Ovary (tissue), 9 donors: ENCODE data around the gene AP3B1. TPM values are rescaled to one million over a fixed set of nuclear protein-coding genes. Genes with fewer than 3 reads are reported as not detected.

Experiments used
- DNase-seq, 5 donors: peaks; one replicate each; pipeline ENCODE4 v3.0.0-alpha.2; 2019 to 2020
- H3K27ac ChIP-seq, 2 donors: fragments of 200-600 bp; one replicate each; pipeline versions ENCODE4 v1.5.1 to v1.8.0; 2019 to 2022
- H3K27me3 ChIP-seq: fragments of 200-600 bp; one replicate; pipeline ENCODE4 v1.8.0; 2022
- H3K36me3 ChIP-seq: fragments of 200-600 bp; sonication (generic); one replicate; pipeline ENCODE4 v1.5.1; 2019
- H3K4me1 ChIP-seq: one replicate; pipeline ENCODE4 v1.8.1; 2013; ENCODE audit warnings: mild to moderate bottlenecking, moderate library complexity; ENCODE audit not compliant: insufficient read depth
- H3K4me3 ChIP-seq: fragments of 200-600 bp; sonication (generic); one replicate; pipeline ENCODE4 v1.5.1; 2017
- H3K9me3 ChIP-seq, 2 donors: fragments of 200-600 bp in 1 of 2; sonication (generic) in 1 of 2; one replicate each; pipeline versions ENCODE4 v1.5.1 to v1.8.1; 2013 to 2019; ENCODE audit warnings: mild to moderate bottlenecking in 1 of 2, moderate library complexity in 1 of 2
- EP300 ChIP-seq: sonication (generic); formaldehyde crosslinking; IDR thresholded peaks from one replicate; pipeline ENCODE4 v1.6.1; 2017; ENCODE audit warnings: antibody characterized with exemption
- POLR2A ChIP-seq: fragments of 450-650 bp; IDR thresholded peaks from one replicate; pipeline ENCODE4 v1.6.1; 2017; ENCODE audit warnings: antibody characterized with exemption, mild to moderate bottlenecking, moderate library complexity
- WGBS, 3 donors: extraction: QIAGEN DNeasy Blood & Tissue Kit in 1 of 3; methylation state at CpG; one replicate each; pipeline versions ENCODE4 v1.1.5 to v1.1.7; 2013 to 2017; 5-methylcytosine and 5-hydroxymethylcytosine counted together
- intact Hi-C, 4 donors: fragments of 100-400 bp; cut with DNase I; formaldehyde crosslinking; loops; one replicate each; pipeline versions ENCODE4 v1.11.0 to v1.15.1; 2022 to 2023
- polyA plus RNA-seq, 2 donors: library from polyadenylated mRNA; stranded (reverse); fragments of 200-250 nt in 1 of 2; fragments of 350-450 nt in 1 of 2; fragmentation: Illumina TruSeq in 1 of 2; extraction: RNeasy Lipid Tissue Mini Kit (QIAGEN cat#74804) in 1 of 2; gene quantifications; one replicate each; pipeline ENCODE4 v1.2.3, GENCODE V29; 2013 to 2014
- total RNA-seq, 7 donors: library from RNA; depleted of rRNA in 2 of 7; stranded (reverse); fragments of >200 nt in 2 of 7; fragmentation: NEBNext Ultra II Directional in 3 of 7; extraction: Animal tissue kit (Norgen Biotek cat#: 25700) in 3 of 7; gene quantifications; one replicate each; pipeline versions ENCODE4 v1.1.0 to v1.2.4, GENCODE V29; 2016 to 2023
- TF ChIP-seq, protein P1 (sequence below), 3 donors: fragments of 450-650 bp in 2 of 3; fragments of 200-600 bp in 1 of 3; IDR thresholded peaks; one replicate each; pipeline versions ENCODE4 v1.5.1 to v1.8.0; 2016 to 2022; ENCODE audit warnings: antibody characterized with exemption in 3 of 3, mild to moderate bottlenecking in 1 of 3
- donor health status: DM: no; HTN: no; CAD: no; lungs with moderate emphysema.
- donor health status: DM: no; HTN: no; CAD: no.
- donor health status: Bipolar disorder and iron deficiency.
- donor health status: DM: yes; HTN: yes; CAD: no.
- donor health status: DM: no; HTN: no; CAD: no.
- donor health status: DM: yes; HTN: yes; CAD: no.

Gene AP3B1
- total and polyA plus RNA-seq, 9 donors = 14.5 to 38.8 (median 28.5) TPM

DNA sequence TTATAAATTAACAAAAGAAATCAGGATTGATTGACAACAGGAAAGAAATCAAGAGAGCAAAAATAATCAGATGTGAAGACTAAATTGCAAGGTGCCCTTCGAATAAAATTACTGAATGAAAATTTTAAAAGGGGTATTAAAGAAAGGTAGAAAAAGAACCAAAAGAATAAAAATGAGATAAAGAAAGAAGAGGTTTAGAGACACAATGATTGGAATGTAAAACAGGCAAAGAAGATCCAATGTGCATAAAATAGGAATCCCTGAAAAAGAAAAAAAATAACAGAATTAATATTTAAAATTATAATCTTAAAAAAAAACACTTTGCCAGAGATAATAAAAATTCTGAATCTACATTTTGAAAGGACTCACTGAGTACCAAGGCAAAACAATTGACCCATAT is 73.0 kb downstream of the AP3B1 start:
- no peak overlapping the region for H3K4me3 ChIP-seq
- WGBS, 3 donors = 93 to 100% (median 95%) methylated on average over 1 of the region's 1 CpG

GRCh38 chr5:78215972-78216371 is 78.5 kb downstream of the AP3B1 start:
- no peak overlapping the region for H3K27ac ChIP-seq
- no peaks in the 10 kb centered on the region for H3K27me3 ChIP-seq
- peaks cover 0 to 4% of the 10 kb centered on the region in 2 donors for H3K9me3 ChIP-seq
- TF ChIP-seq EP300 (no peak), POLR2A (no peak)
- TF ChIP-seq, protein P1, sequence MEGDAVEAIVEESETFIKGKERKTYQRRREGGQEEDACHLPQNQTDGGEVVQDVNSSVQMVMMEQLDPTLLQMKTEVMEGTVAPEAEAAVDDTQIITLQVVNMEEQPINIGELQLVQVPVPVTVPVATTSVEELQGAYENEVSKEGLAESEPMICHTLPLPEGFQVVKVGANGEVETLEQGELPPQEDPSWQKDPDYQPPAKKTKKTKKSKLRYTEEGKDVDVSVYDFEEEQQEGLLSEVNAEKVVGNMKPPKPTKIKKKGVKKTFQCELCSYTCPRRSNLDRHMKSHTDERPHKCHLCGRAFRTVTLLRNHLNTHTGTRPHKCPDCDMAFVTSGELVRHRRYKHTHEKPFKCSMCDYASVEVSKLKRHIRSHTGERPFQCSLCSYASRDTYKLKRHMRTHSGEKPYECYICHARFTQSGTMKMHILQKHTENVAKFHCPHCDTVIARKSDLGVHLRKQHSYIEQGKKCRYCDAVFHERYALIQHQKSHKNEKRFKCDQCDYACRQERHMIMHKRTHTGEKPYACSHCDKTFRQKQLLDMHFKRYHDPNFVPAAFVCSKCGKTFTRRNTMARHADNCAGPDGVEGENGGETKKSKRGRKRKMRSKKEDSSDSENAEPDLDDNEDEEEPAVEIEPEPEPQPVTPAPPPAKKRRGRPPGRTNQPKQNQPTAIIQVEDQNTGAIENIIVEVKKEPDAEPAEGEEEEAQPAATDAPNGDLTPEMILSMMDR (IDR thresholded peaks at IDR 0.05) = no peak
- intact Hi-C loops = no loop called here
- H3K4me1 ChIP-seq = no peaks in the 10 kb centered on the region
- WGBS, 3 donors = 95 to 97% (median 95%) methylated on average over 4 of the region's 4 CpGs
- no peak overlapping the region for H3K4me3 ChIP-seq
- no peak for DNase-seq
- H3K36me3 ChIP-seq = no peaks in the 10 kb centered on the region

More for the DNA sequence above, 73.0 kb downstream of the AP3B1 start:
- intact Hi-C loops = no loop called here
- Histone ChIP-seq H3K27ac (no peak overlapping the region), H3K9me3 (peaks cover 0 to 8% of the 10 kb centered on the region in 2 donors), H3K36me3 (no peaks in the 10 kb centered on the region), H3K27me3 (no peaks in the 10 kb centered on the region), H3K4me1 (no peaks in the 10 kb centered on the region)
- TF ChIP-seq, protein P1 (IDR thresholded peaks at IDR 0.05) = no peak
- TF ChIP-seq EP300 (no peak), POLR2A (no peak)
- DNase-seq = no peak

DNA sequence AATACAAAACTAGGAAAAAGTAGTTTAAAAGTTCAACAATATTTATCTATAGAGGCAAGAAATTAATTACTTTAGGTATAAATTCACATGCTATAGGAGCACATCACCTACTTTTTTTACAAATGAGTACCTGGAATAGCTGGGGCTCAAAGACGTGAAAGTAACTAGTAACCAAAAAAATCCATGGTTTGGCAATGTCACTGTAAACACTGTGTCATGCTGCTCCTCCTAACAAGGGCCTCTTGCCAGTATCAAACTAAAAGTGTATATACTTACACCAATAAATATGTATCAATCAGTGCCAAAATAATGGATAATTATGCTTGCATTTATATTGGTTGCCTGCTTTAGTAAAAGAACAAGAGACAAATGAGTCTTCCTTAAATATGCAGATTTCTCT is 78.9 kb downstream of the AP3B1 start:
- Histone ChIP-seq H3K4me3 (no peak overlapping the region), H3K27ac (no peak overlapping the region), H3K27me3 (no peaks in the 10 kb centered on the region), H3K4me1 (no peaks in the 10 kb centered on the region), H3K9me3 (no peaks in the 10 kb centered on the region), H3K36me3 (no peaks in the 10 kb centered on the region)
- TF ChIP-seq EP300 (no peak), POLR2A (no peak)
- TF ChIP-seq, protein P1 (IDR thresholded peaks at IDR 0.05) = no peak
- 78 to 81% (median 81%) methylated on average over 1 of the region's 1 CpG for WGBS, 3 donors
- DNase-seq = no peak
- intact Hi-C loops = no loop called here

DNA sequence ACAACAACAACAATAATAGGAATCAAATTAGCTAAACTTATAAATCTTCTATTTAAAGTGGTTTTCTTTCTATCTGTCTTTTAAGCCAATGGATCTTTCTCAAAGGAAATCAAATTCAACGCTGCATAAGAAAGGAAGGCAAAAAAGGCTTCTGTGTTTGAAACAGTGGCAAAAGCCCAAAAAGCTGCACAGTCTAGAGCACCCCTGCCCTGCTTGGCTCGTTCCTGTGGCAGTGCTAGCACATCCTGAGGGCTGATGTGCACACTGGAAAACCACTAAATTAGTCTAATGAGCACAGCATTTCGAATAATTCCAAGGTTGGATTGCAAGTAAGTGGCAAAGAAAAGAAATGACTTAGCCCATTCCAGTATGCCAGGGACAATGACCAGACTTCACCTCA is 80.7 kb downstream of the AP3B1 start:
- Histone ChIP-seq H3K36me3 (no peaks in the 10 kb centered on the region), H3K27me3 (no peaks in the 10 kb centered on the region), H3K9me3 (no peaks in the 10 kb centered on the region), H3K27ac (no peak overlapping the region), H3K4me1 (no peaks in the 10 kb centered on the region), H3K4me3 (no peak overlapping the region)
- TF ChIP-seq EP300 = no peak
- TF ChIP-seq POLR2A = no peak
- TF ChIP-seq, protein P1 (IDR thresholded peaks at IDR 0.05) = no peak
- DNase-seq = no peak
- intact Hi-C loops = no loop called here
- WGBS, 3 donors = 93 to 95% (median 94%) methylated on average over 3 of the region's 3 CpGs
